Measurements from ENCODE around the gene PSME3IP1.

Gene PSME3IP1

DNA sequence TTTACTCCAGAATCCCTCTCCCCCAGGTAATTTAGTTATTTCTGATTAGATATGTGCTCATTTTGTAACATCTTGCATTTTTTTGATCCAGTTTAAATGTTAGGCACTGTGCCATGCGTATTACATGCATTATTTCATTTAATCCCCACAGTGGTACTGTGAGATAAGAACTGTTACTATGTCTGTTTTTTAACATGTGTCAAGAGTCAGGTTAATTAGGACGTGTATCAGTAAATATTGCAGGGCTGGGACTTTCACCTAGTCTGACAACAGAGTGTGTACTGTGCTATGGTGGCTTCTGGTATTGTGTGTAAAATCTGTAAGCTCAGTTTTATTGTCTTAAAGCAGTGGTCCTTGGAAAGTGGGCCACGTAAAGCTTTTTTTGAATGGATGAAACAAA, 10.9 kb upstream of the PSME3IP1 start:
- Histone ChIP-seq H3K9ac (no peak overlapping the region), H3K27me3 (ENCODE audit: control insufficient read depth, insufficient read depth, low read length) (no peaks in the 10 kb centered on the region), H3K79me2 (peaks cover 29% of the 10 kb centered on the region), H3K36me3 (ENCODE audit: control insufficient read depth, insufficient read depth, low read length) (no peaks in the 10 kb centered on the region), H3K4me1 (no peaks in the 10 kb centered on the region), H3K9me3 (ENCODE audit: control insufficient read depth, low read length) (no peaks in the 10 kb centered on the region), H3K4me3 (ENCODE audit: low read depth, low read length) (no peak overlapping the region), H2AFZ (no peak overlapping the region), H3K27ac (no peak overlapping the region), H3K4me2 (ENCODE audit: low read length) (no peak overlapping the region)
- TF ChIP-seq, protein P1, sequence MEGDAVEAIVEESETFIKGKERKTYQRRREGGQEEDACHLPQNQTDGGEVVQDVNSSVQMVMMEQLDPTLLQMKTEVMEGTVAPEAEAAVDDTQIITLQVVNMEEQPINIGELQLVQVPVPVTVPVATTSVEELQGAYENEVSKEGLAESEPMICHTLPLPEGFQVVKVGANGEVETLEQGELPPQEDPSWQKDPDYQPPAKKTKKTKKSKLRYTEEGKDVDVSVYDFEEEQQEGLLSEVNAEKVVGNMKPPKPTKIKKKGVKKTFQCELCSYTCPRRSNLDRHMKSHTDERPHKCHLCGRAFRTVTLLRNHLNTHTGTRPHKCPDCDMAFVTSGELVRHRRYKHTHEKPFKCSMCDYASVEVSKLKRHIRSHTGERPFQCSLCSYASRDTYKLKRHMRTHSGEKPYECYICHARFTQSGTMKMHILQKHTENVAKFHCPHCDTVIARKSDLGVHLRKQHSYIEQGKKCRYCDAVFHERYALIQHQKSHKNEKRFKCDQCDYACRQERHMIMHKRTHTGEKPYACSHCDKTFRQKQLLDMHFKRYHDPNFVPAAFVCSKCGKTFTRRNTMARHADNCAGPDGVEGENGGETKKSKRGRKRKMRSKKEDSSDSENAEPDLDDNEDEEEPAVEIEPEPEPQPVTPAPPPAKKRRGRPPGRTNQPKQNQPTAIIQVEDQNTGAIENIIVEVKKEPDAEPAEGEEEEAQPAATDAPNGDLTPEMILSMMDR (IDR thresholded peaks at IDR 0.05) = no peak

DNA sequence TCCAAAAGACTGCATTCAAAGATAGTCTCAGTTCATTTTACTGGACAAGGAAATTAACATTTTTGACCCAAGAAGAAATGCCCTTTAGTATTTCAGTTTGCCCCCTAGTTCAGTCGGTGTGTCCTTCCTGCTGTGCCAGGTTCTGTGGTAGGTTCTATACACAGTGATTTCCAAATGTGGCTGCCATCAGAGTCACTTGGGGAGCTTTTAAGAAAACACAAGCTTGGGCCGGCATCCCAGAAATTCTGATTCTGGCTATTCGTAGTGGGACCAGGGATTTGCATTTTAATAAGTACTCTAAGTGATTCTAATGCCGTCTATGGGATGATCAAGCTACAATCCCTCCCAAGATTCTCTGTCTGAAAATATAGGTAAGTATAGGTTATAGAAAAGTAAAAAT, 10.4 kb upstream of the PSME3IP1 start:
- H3K79me2 ChIP-seq = peaks cover 30% of the 10 kb centered on the region
- no peaks in the 10 kb centered on the region for H3K9me3 ChIP-seq (ENCODE audit: control insufficient read depth, low read length)
- no peak overlapping the region for H2AFZ ChIP-seq
- no peak overlapping the region for H3K4me2 ChIP-seq (ENCODE audit: low read length)
- H3K4me1 ChIP-seq = no peaks in the 10 kb centered on the region
- TF ChIP-seq, protein P1 (IDR thresholded peaks at IDR 0.05) = no peak
- no peak overlapping the region for H3K4me3 ChIP-seq (ENCODE audit: low read depth, low read length)
- no peaks in the 10 kb centered on the region for H3K36me3 ChIP-seq (ENCODE audit: control insufficient read depth, insufficient read depth, low read length)
- no peaks in the 10 kb centered on the region for H3K27me3 ChIP-seq (ENCODE audit: control insufficient read depth, insufficient read depth, low read length)
- no peak overlapping the region for H3K27ac ChIP-seq
- no peak overlapping the region for H3K9ac ChIP-seq

- H3K36me3 ChIP-seq (ENCODE audit: control insufficient read depth, insufficient read depth, low read length) = no peaks in the 10 kb centered on the region
- H3K27me3 ChIP-seq (ENCODE audit: control insufficient read depth, insufficient read depth, low read length) = no peaks in the 10 kb centered on the region
- no peaks in the 10 kb centered on the region for H3K9me3 ChIP-seq (ENCODE audit: control insufficient read depth, low read length)
- H3K4me3 ChIP-seq (ENCODE audit: low read depth, low read length) = no peak overlapping the region
- H3K79me2 ChIP-seq = peaks cover 46% of the 10 kb centered on the region
- no peak overlapping the region for H2AFZ ChIP-seq
- H3K4me2 ChIP-seq (ENCODE audit: low read length) = no peak overlapping the region
- H3K27ac ChIP-seq = no peak overlapping the region
- peaks cover 2% of the 10 kb centered on the region for H3K4me1 ChIP-seq
- TF ChIP-seq, protein P1 (IDR thresholded peaks at IDR 0.05) = no peak
- H3K9ac ChIP-seq = no peak overlapping the region
These were observed 8.7 kb upstream of the PSME3IP1 start for GRCh38 chr16:57194512-57194911.

- Histone ChIP-seq H3K27ac (no peak overlapping the region), H3K79me2 (peaks cover 49% of the 10 kb centered on the region)
These were observed 7.1 kb upstream of the PSME3IP1 start for GRCh38 chr16:57192720-57193486.

More at GRCh38 chr16:57192720-57193486, 7.1 kb upstream of the PSME3IP1 start:
- Histone ChIP-seq H3K36me3 (ENCODE audit: control insufficient read depth, insufficient read depth, low read length) (no peaks in the 10 kb centered on the region), H3K4me3 (ENCODE audit: low read depth, low read length) (no peak overlapping the region), H3K9ac (no peak overlapping the region), H3K27me3 (ENCODE audit: control insufficient read depth, insufficient read depth, low read length) (no peaks in the 10 kb centered on the region), H3K4me2 (ENCODE audit: low read length) (no peak overlapping the region), H3K9me3 (ENCODE audit: control insufficient read depth, low read length) (no peaks in the 10 kb centered on the region), H2AFZ (no peak overlapping the region), H3K4me1 (peaks cover 3% of the 10 kb centered on the region)
- TF ChIP-seq, protein P1 (IDR thresholded peaks at IDR 0.05) = no peak

Data from parathyroid adenoma (tissue), 2 donors.